HL-60 (cell line): ENCODE results near the gene EHHADH.

Source experiments
- CTCF ChIP-seq: IDR thresholded peaks from one replicate; pipeline ENCODE4 v1.5.1; 2011; ENCODE audit warnings: low read length, control low read depth, inconsistent platforms; ENCODE audit not compliant: insufficient read depth
- POLR2AphosphoS5 ChIP-seq: IDR thresholded peaks from 2 replicates; pipeline ENCODE4 v1.6.1; 2012; ENCODE audit warnings: low read depth

DNA sequence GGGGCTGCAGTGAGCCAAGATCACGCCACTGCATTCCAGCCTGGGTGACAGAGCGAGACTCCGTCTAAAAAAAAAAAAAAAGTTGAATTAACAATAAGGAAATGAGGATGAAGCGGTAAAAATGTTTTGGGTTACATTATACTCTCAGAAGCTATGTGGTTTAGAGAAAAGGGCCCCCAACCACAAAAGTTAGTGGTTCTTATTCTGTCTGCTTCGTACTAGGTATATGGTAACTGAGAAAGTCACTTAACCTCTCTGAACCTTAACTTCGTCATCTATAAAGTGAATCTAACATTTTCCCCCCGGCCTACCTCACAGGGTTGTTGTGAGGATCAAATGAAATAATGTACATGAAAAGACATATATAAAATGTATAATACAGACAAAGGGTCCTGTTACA lies 38.4 kb upstream of the EHHADH start:
- no peak for TF ChIP-seq CTCF
- TF ChIP-seq POLR2AphosphoS5 = no peak
